A673 (cell line): ENCODE data around the gene NRG3. TPM values are rescaled to one million over a fixed set of nuclear protein-coding genes. Genes with fewer than 3 reads are reported as not detected.

Source experiments
- BruUV-seq: library from RNA; stranded (reverse); fragments of 400-500 nt; replicated peaks from 2 replicates; lab custom pipeline; 2021; lab: Mats Ljungman, UMichigan
- CTCF ChIA-PET: fragments of 300-600 bp; sonication (Branson Sonifier 250); formaldehyde crosslinking; loops from one replicate; lab custom pipeline; 2022; ENCODE audit warnings: antibody characterized with exemption; lab: Charles Lee
- POLR2A ChIA-PET: fragments of 300-600 bp; sonication (Branson Sonifier 250); formaldehyde crosslinking; loops from one replicate; lab custom pipeline; 2022; ENCODE audit warnings: antibody characterized with exemption; ENCODE audit not compliant: low non-redundant PET; lab: Charles Lee
- DNase-seq: peaks from one replicate; pipeline ENCODE4 v3.0.0-alpha.2; 2015; ENCODE audit warnings: low spot score
- H3K27ac ChIP-seq: fragments of 200-600 bp; sonication (generic); 2 replicates; pipeline ENCODE4 v1.5.1; 2016; ENCODE audit warnings: mixed run types, low read depth, mild to moderate bottlenecking, mixed read lengths, antibody characterized with exemption, low read length; ENCODE audit not compliant: poor library complexity, severe bottlenecking
- H3K27me3 ChIP-seq: fragments of 200-600 bp; sonication (generic); replicated peaks from 2 replicates; pipeline ENCODE4 v1.6.1; 2017; ENCODE audit warnings: mixed run types, low read depth, mild to moderate bottlenecking, mixed read lengths, antibody characterized with exemption, low read length; ENCODE audit not compliant: insufficient read depth, poor library complexity
- H3K36me3 ChIP-seq: fragments of 200-600 bp; sonication (generic); 2 replicates; pipeline ENCODE4 v1.6.1; 2016; ENCODE audit warnings: mixed run types, mild to moderate bottlenecking, mixed read lengths, antibody characterized with exemption, low read length; ENCODE audit not compliant: insufficient read depth, poor library complexity, severe bottlenecking
- H3K4me1 ChIP-seq: fragments of 200-600 bp; sonication (generic); 2 replicates; pipeline ENCODE4 v1.6.1; 2017; ENCODE audit warnings: mixed run types, mild to moderate bottlenecking, mixed read lengths, antibody characterized with exemption, low read length; ENCODE audit not compliant: insufficient read depth, poor library complexity, severe bottlenecking
- H3K4me3 ChIP-seq: fragments of 200-600 bp; sonication (generic); 2 replicates; pipeline ENCODE4 v1.5.1; 2016; ENCODE audit warnings: low read depth, mixed run types, mild to moderate bottlenecking, mixed read lengths, low read length; ENCODE audit not compliant: poor library complexity, severe bottlenecking
- H3K9me3 ChIP-seq: fragments of 200-600 bp; sonication (generic); 2 replicates; pipeline ENCODE4 v1.6.1; 2016; ENCODE audit warnings: mixed run types, low read depth, mild to moderate bottlenecking, mixed read lengths, antibody characterized with exemption, low read length; ENCODE audit not compliant: poor library complexity, severe bottlenecking
- CTCF ChIP-seq: fragments of 300-800, 200-600 bp; sonication (generic); conservative IDR thresholded peaks from 2 replicates; pipeline ENCODE4 v1.5.1; 2017; ENCODE audit warnings: low read depth, mild to moderate bottlenecking, antibody characterized with exemption, low read length, moderate library complexity, mixed read lengths
- EZH2 ChIP-seq: fragments of 200-600 bp; sonication (generic); IDR thresholded peaks from 2 replicates; pipeline ENCODE4 v1.6.1; 2017; ENCODE audit warnings: borderline replicate concordance, low read depth, mild to moderate bottlenecking, mixed read lengths, antibody characterized with exemption, low read length; ENCODE audit not compliant: poor library complexity, severe bottlenecking
- intact Hi-C: fragments of 100-400 bp; cut with micrococcal nuclease; formaldehyde crosslinking; loops from one replicate; pipeline ENCODE4 v1.10.0; 2022; ENCODE audit not compliant: unreplicated experiment
- total RNA-seq: library from RNA; stranded (reverse); gene quantifications from 2 replicates; pipeline ENCODE4 v1.2.3, GENCODE V29; 2021

Gene NRG3
- total RNA-seq, 1 experiment from 2014 or later: not detected

- no peak for DNase-seq
- intact Hi-C loops: no loop called here
- H3K9me3 ChIP-seq: peaks cover 5% of the 10 kb centered on the region
- no peak overlapping the region for H3K4me3 ChIP-seq
- H3K36me3 ChIP-seq: no peaks in the 10 kb centered on the region
- POLR2A ChIA-PET: no interaction called here
- CTCF ChIA-PET: no interaction called here
- no peak for TF ChIP-seq CTCF
- no peak for TF ChIP-seq EZH2
- no peak overlapping the region for H3K27ac ChIP-seq
- H3K4me1 ChIP-seq: no peaks in the 10 kb centered on the region
- BruUV-seq: no TSS peak
- no peaks in the 10 kb centered on the region for H3K27me3 ChIP-seq
Observed at GRCh38 chr10:82759050-82759449, 884.1 kb downstream of the NRG3 start.

- Histone ChIP-seq H3K27ac (no peak overlapping the region), H3K9me3 (peaks cover 5% of the 10 kb centered on the region), H3K4me3 (no peak overlapping the region), H3K36me3 (no peaks in the 10 kb centered on the region), H3K27me3 (no peaks in the 10 kb centered on the region), H3K4me1 (no peaks in the 10 kb centered on the region)
- TF ChIP-seq EZH2 (no peak), CTCF (no peak)
- ChIA-PET CTCF (no interaction called here), POLR2A (no interaction called here)
- intact Hi-C loops: no loop called here
- BruUV-seq: no TSS peak
- DNase-seq: no peak
Observed at GRCh38 chr10:82762641-82763040, 887.6 kb downstream of the NRG3 start.

GRCh38 chr10:82768040-82768439, 893.0 kb downstream of the NRG3 start:
- H3K4me3 ChIP-seq: no peak overlapping the region
- ChIA-PET CTCF (no interaction called here), POLR2A (no interaction called here)
- H3K9me3 ChIP-seq: no peaks in the 10 kb centered on the region
- intact Hi-C loops: no loop called here
- no peaks in the 10 kb centered on the region for H3K27me3 ChIP-seq
- TF ChIP-seq EZH2 (no peak), CTCF (no peak)
- H3K36me3 ChIP-seq: no peaks in the 10 kb centered on the region
- DNase-seq: no peak
- no peak overlapping the region for H3K27ac ChIP-seq
- BruUV-seq: no TSS peak
- H3K4me1 ChIP-seq: no peaks in the 10 kb centered on the region
